ENCODE measurements around the gene TAF10.

The TAF10 gene

GRCh38 chr11:6565325-6565724 is 46.7 kb downstream of the TAF10 start:
- Histone ChIP-seq H3K36me3 (ENCODE audit: insufficient read depth, low read length) (no peaks in the 10 kb centered on the region), H3K4me3 (ENCODE audit: low read depth, low read length) (no peak overlapping the region), H3K4me1 (ENCODE audit: control insufficient read depth, insufficient read depth, low read length, unreplicated experiment) (peaks cover 9% of the 10 kb centered on the region), H3K27me3 (ENCODE audit: insufficient read depth, low read length) (no peaks in the 10 kb centered on the region), H2AFZ (ENCODE audit: low read length, unreplicated experiment) (no peak overlapping the region), H3K27ac (ENCODE audit: low read depth, low read length) (no peak overlapping the region), H3K79me2 (ENCODE audit: control insufficient read depth, insufficient read depth, low read length, unreplicated experiment) (no peaks in the 10 kb centered on the region)

- no peak overlapping the region for H2AFZ ChIP-seq (ENCODE audit: low read length, unreplicated experiment)
- H3K4me1 ChIP-seq (ENCODE audit: control insufficient read depth, insufficient read depth, low read length, unreplicated experiment), result peaks cover 6% of the 10 kb centered on the region
- no peaks in the 10 kb centered on the region for H3K27me3 ChIP-seq (ENCODE audit: insufficient read depth, low read length)
- H3K27ac ChIP-seq (ENCODE audit: low read depth, low read length), result no peak overlapping the region
- no peak overlapping the region for H3K4me3 ChIP-seq (ENCODE audit: low read depth, low read length)
- no peaks in the 10 kb centered on the region for H3K36me3 ChIP-seq (ENCODE audit: insufficient read depth, low read length)
- H3K79me2 ChIP-seq (ENCODE audit: control insufficient read depth, insufficient read depth, low read length, unreplicated experiment), result no peaks in the 10 kb centered on the region
Observed at GRCh38 chr11:6563667-6564066, 48.3 kb downstream of the TAF10 start.

- H3K4me3 ChIP-seq (ENCODE audit: low read depth, low read length), result no peak overlapping the region
- H3K79me2 ChIP-seq (ENCODE audit: control insufficient read depth, insufficient read depth, low read length, unreplicated experiment), result no peaks in the 10 kb centered on the region
- no peak overlapping the region for H3K27ac ChIP-seq (ENCODE audit: low read depth, low read length)
- H3K4me1 ChIP-seq (ENCODE audit: control insufficient read depth, insufficient read depth, low read length, unreplicated experiment), result peaks cover 1% of the 10 kb centered on the region
- H3K36me3 ChIP-seq (ENCODE audit: insufficient read depth, low read length), result no peaks in the 10 kb centered on the region
- H3K27me3 ChIP-seq (ENCODE audit: insufficient read depth, low read length), result no peaks in the 10 kb centered on the region
- no peak overlapping the region for H2AFZ ChIP-seq (ENCODE audit: low read length, unreplicated experiment)
Observed at GRCh38 chr11:6563121-6563619, 48.8 kb downstream of the TAF10 start.

GRCh38 chr11:6561288-6561687 is 50.7 kb downstream of the TAF10 start:
- no peak overlapping the region for H3K4me3 ChIP-seq (ENCODE audit: low read depth, low read length)
- no peaks in the 10 kb centered on the region for H3K27me3 ChIP-seq (ENCODE audit: insufficient read depth, low read length)
- H2AFZ ChIP-seq (ENCODE audit: low read length, unreplicated experiment), result no peak overlapping the region
- no peak overlapping the region for H3K27ac ChIP-seq (ENCODE audit: low read depth, low read length)
- H3K4me1 ChIP-seq (ENCODE audit: control insufficient read depth, insufficient read depth, low read length, unreplicated experiment), result no peaks in the 10 kb centered on the region
- H3K79me2 ChIP-seq (ENCODE audit: control insufficient read depth, insufficient read depth, low read length, unreplicated experiment), result no peaks in the 10 kb centered on the region
- H3K36me3 ChIP-seq (ENCODE audit: insufficient read depth, low read length), result no peaks in the 10 kb centered on the region
